Stimulated activated CD8-positive, alpha-beta memory T cell treated with anti-CD3 and anti-CD28 coated beads, Interleukin-4, amount 100 ng/mL, for 4 hours (primary cell): ENCODE measurements around the gene BOD1.
"Not testable (repeated sequence)": the region's sequence is repeated elsewhere in the genome, so short reads cannot be mapped to it uniquely, and the experiment has no call there.

Experiments used
- DNase-seq, 2 donors: peaks; one replicate each; pipeline ENCODE4 v3.0.0-alpha.2; 2020; ENCODE audit warnings: low read depth in 2 of 2, low spot score in 1 of 2

Gene BOD1

DNA sequence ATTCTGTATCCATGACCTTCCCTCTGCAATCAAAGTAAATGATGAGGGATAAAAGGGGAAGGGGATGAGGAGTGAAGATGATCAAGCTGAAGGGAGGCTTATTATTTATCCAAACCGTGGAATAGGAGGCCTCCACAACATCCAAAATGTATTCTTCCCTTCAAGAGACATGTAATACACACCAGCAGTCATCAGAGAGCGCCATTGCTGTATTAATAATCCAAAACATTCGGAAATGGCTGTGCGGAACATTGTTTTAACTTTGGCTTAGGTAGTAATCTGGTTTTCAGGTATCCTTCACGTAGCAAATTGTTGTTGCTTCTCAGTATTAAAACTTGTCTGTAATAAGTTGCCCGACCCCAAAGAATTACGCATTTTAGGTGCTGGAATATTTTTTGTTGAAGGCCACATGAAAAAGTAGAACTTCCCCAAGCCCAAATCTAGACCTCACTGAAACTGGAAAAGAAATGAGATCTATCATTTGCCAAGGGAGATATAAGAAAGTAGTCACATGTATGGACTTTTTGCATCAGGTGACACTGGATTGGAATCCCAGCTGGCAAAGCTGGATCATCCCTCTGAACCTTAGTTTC lies 2.6 kb upstream of the BOD1 start:
- no peak for DNase-seq

DNA sequence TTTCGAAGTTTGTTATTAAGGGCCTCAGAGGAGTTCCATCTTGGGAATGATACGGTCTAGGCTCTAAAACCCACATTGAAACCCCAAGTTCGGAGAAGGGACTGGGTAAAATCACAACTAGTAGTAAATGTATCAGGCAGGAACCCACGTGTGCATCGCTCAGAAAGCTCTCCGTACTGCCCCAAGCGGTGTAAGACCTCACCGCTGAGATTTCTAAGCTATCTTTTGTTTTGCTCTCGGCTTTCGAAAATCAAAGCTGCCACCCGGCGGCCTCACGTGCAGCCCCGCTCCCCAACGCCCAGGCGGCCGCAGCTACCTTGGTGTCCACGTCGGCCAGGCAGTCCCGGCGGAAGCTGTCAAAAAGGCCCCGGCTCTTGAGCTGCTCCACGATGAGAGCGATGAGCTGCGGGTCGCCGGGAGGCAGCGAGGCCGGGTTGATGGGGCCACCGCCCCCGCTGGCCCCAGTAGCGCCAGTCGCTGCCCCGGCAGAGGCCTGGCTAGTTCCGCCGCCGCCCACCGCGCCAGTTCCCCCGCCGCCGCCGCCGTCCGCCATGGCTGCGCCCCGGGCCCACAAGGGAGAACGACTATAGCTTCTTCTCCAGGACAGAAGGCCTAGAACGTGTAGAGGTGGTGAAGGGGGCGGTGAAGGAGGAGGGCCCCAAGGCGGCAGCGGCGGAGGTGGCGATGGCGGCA lies 420 bp downstream of the BOD1 start:
- DNase-seq = peak; percentile 48 to 50

DNA sequence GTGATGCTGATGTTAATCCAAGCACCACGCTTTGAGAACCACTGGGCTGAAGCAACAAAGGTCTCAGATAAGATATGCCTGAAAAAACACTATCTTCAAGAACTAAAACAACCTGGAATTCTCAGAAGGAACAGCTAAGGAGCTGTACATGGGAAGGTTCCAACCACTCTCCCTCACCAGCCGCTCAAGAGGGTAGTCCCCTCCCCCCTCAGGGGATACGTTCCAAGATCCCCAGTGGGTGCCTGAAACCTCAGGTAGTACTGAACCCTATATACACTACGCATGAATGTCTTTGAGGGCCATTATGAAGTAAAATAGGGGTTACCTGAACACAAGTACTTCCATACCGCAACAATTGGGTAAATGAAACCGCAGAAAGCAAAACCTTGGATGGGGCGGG lies 1.9 kb downstream of the BOD1 start:
- DNase-seq = no peak

DNA sequence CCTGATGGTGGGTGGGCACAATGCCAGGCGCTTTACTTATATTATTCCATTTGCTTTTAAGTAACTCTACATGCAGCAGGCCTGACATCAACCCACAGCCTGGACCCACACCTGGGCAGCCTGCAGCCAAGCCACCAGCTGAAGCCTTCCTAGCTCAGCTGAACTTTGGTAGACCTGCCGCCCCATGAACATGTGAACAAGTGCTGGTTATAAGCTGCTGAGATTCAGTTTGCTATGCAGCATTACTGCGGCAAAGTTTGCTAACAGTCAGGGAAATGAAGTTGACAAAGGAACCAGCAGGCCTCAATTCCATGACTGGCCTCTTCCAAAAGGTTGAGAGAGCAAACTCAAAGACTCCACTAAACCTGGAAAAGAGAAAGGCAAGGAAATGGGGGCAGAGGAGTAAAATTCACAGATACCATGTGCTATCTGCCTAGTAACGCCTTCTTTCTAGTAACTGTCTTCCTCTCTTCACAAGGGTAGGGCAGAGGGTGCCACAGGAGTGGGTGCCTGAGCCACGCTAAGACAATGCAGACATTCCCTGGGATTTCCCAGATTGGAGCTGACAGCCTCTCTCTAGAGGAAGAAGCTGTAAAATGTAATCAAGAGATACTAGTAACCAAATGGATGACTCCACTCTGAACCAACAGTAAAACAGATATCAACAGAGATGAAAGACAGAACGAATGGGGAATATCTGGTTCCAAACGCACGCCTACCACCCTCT lies 2.9 kb downstream of the BOD1 start:
- DNase-seq = no peak

DNA sequence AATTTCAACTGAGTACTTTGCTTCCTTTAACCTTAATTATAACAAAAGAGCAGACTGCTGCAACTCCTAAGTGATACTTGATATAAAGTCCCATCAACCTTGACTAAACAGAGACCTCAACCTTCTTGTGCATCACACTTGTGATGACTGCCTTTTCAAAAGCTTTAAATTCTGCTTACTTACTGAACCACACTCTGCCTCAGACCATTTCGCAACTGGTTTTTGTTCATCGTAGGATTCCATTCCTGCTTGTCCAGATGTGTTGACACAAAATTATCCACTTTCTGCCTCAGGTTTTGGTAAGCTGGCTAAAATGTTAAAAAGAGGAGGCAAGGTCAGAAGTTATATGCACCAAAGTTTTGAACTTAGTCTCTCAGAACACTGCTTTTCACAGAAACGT lies 3.5 kb downstream of the BOD1 start:
- no peak for DNase-seq

DNA sequence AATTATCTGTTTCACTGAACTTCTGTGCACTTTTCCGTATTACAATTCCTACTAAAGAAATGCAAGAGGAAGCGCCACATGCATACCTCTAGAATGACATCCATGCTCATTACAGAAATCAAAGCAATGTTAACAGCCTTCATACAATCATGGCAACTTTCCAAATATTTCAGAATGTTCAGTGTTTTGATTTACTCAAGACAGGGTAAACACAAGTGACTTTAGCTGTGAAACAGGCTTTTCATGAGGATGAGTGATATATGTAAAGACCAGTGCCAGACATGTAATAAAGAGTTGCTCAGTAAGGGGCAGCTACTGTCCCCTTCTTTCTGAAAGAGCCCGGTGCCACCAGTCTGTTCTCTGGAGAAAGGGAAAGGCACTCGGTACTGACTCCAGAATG lies 4.7 kb downstream of the BOD1 start:
- DNase-seq = no peak

DNA sequence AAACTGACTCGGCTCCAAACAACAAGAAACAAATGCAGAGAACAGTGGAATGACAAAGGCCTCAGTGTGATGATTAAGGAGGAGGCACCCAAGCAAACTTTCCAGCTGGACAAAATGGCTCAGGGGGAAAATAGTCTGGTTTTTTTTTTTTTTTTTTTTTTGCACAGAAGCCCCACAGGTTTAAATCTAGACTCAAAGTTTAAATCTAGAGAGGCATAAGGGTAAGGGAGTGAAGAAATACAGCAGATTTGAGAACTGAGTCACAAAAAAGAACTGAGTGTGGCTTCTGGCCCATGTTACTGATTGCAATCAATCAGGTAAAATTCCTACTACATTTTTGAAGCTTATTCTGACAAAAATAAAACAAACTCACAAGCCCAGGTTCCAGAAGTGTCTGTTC lies 12.3 kb downstream of the BOD1 start:
- DNase-seq = no peak

DNA sequence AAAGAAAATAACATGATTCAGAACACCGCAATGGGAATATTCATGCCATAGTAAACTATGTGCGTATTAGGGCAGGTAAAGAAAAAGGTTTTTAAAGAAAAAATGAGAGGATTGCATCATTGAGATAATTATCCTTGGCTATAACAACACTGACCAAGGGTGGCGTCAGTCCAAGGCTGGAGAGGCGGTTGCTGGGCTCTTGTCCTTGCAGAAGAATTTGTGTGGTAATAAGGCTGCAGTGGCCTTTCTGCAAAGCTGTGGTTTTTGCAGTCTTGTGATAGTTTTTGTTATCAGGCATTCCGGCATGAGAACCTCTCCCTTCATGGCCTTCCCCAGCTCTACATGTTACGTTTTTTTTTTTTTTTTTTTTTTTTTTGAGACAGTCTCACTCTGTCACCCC lies 14.0 kb downstream of the BOD1 start:
- DNase-seq = no peak

DNA sequence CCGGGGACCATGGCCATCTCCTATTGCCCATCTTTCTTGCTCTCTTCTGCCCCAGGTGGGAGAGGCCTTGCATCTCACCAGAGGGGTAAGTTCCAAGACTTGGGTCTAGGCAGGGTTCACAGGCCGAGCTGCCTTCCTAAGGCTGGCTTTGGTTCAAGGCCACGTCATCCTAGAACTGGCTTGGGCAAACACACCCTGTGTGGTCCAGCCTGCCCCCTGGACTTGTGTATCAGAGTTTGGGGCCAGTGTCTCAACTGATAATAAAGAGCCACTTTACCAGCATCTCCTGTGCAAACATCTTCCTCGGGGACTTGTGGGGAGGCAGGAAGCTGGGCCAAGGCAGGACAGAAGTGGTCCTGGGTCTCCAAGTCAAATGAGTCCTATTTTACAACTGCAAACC lies 17.8 kb downstream of the BOD1 start:
- no peak for DNase-seq

DNA sequence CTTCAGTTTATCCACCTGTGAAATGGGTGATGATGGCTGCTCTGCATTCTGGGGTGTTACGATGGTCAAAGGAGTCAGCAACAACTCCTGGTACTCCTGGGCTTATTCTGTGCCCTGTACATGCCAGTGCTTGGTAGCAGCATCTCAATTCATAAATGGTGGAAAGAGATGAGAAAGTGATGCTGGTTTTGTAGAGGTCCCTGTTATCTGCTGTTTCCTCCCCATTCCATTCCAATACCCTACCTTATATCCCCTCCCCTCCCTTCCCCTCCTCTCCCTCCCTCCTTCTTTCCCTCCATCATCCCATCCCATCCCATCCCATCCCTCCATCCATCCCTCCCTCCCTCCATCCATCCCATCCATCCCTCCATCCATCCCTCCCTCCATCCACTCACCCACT lies 19.1 kb downstream of the BOD1 start:
- no peak for DNase-seq

DNA sequence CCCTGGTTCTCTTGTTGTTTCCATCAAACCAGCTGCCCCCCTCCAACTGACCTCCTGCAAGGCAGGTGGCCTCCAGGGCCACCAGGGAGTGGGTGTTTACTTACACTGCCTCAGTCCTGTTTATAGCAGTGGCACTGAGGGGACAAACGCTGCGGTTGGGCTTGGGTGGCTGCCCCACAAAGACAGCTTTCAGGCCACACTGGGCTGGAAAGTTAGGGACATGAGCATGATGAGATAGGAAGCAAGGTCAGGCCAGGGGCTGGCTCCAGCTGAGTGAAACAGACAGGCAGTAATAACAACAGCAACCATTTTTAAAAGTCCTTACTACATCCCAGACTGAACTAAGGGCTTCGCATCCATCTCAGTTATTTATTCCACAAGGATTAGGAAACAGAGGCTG lies 20.6 kb downstream of the BOD1 start:
- no peak for DNase-seq

DNA sequence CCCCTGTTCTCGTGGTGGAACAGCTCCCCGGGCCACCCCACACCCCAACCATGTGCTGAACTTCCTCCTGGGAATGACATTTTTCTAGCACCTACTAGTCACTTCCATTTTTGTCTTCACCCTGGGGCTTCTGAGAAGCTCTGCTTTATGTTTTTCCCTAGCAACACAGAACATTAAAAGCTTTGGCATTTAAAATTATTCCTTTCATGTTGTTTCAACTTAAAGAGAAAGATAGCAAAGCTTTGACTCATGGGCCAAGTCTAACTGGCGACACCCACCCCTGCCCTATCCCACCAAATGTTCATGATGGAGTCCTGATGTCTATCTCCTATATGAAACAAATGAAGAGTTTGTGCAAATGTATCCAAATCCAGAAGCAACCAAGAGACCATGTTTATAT lies 22.4 kb downstream of the BOD1 start:
- no peak for DNase-seq

DNA sequence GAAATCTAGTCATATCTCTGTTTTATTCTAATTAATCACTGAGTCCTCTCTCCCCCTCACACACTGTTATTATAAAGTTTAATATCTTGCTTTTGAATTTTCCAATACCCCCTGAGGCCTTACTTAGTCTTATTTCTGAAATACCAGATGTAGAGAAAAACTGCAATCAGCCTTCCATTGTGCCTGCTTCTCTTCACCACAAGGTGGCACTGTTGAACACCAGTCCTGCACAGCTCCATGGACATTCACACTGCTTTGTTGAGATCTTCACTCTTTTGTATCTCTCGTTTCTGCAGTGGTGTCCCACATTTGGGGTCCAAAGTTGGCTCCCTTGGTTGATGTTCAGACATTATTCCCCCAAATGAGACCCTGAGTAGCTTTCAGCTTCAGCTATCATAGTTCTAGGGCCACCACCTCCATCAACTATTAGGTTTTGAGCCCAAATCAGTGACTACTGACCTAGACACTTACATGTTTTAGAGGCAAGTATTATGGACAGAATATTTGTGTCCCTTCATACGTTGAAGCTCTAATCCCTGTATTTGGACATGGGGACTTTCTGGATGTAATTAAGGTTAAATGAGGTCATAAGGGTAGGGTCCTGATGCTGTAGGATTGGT lies 24.3 kb downstream of the BOD1 start:
- no peak for DNase-seq

DNA sequence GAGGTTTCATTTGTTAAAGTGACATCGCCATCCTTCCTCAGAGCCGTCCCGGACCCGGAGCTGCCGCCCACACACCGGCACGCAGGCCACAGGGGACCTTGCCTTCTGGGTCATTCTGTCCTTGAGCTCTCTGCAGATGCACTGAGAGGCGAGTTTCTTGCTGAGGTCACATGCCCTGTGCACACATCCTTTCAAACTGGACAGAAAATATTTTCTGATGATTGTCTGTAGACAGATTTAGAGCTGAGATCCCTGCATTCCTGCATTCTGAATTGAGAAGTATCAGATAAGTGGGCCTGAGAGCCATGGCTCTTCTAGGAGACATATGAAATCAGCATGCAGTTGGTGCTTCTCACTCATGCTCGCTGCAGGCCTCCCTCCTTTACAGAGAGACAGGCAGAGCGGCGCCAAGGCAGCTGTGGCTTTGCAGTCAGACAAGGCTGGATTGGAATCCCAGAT lies 25.4 kb downstream of the BOD1 start:
- DNase-seq = no peak

DNA sequence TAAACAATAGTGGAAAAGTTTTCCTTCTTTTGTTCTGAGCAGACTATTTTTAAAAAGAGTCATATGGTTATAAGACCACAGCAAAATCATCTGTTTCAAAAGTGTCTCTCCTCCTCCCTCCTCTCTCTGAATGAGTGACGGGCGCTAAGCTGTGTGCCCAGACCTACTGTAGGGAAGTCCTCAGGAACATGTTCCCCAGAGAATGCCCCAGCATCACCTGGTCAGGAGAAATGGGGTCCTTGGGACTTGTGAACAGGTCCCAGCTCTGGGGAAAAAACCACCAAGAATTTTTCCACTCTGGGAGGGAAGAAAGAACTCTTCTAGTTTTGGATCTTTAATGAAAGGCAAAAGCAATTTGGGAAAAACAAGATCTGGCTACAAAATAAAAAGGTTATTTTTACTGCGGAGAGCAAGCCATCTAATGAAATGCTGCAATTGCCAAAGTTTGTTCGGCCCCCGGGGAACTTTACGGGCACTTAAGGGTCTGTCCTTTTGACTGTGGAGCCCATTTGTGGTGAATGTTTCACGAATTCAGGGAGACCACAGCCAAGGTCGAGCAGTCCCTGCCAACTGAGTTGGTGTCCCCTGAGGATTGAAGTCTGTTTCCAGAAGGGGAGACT lies 25.9 kb downstream of the BOD1 start:
- no peak for DNase-seq

DNA sequence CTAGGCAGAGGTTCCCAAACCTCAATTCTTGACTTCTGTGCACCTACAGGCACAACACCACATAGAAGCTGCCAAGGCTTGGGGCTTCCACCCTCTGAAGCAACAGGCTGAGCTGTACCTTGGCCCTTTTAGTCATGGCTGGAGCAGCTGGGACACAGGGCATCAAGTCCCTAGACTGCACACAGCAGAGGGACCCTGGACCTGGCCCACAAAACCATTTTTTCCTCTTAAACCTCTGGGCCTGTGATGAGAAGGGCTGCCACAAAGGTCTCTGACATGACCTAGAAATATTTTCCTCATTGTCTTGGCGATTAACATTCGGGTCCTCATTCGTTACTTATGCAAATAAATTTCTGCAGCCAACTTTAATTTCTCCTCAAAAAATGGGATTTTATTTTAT lies 30.3 kb downstream of the BOD1 start:
- DNase-seq = not testable (repeated sequence)

DNA sequence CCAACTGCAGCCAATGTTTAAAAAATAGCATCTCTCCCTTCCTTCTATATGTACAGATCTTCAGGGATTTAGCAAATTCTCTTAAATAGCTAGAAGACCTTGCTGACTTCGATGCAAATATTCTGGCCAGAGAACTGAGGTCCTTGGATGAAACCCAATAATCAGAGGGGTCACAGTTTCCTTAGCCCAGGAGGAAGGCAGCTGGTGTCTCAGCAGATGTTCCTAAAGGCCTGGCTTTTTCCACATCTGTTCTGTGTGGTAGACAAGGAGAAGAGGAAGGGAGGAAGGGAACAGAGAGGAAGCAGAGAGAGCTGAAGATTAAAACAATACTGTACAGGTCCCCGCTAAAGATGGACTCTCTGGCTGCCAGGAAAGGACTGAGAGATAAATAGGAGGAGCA lies 33.1 kb downstream of the BOD1 start:
- no peak for DNase-seq

DNA sequence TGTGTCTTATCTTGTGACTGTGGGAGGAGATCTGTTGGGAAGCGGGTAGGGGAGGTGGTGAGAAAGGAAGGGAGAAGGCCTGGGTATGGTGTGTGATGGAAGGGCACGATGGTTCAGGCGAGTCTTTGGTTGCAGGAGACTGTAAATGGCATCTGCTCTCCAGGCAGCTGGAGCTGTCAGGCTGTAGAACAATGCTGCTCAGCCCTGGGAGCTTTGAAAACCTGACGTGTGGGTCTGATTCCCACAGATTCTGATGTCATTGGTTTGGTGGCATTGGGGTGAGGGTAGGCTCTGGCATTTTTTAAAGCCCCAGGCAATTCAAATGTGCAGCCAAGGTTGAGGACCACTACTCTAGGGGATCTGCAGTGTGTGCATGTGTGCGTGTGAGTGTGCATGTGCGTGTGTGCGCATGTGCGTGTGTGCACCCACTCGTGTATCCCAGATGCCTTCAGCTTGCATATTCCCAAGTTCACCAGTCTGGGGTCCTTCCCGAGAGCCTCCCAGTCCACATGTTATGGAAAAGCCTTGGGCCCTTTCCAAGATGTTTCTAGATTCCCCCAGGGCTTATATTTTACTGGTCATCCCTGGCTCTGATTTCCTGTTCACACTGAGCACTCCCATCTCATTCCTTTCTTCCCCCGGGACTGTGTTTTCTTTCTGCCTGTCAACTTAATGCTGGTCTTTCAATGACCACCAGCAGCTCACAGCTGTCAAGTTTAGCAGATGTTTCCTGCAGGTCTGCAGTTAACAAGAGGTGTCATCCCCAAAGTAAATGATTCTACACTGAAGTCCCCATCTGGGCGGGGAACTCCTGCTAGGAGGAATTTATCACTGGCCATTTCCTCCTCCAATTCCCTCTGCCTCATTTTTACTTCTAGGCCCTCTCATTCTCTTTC lies 34.0 kb downstream of the BOD1 start:
- DNase-seq = no peak

DNA sequence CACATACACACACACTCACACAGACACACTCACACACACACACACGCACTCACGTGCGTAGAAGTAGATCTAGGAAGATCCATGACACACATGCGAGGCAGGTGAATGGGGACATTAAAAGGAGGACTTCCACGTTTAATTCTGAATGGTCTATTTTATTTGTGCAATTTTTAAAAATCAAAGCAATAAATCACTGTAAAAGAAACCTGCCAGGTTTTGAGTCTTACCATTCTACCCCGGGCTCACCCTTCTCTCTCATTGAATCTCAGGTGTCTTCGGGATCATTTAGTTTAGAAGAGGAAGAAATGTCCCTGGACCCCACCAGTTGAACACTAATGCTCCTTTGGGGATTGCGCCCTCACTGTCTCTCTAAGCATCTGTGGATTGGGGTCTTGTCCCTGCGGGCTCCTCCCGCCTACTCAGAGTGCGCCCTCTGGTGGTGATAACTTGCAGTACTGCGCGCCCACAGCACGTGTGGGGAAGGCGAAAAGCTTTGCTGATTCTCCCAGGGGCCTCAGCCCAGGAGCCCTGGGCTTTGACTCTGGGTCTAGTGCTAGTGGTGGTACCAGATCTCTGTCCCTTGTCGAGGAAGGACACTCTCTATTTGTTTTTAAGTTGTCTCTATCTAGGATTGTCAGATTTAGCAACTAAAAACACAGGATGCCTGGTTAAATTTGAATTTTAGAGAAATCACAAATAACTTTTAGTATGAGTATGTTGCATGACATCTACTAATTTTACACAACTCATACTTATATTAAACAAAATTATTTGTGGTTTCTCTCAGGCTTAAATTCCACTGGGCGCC lies 34.8 kb downstream of the BOD1 start:
- peak in 1 of 2 donors; percentile 2 for DNase-seq
